ENCODE data around the gene NR3C2. TPM values are rescaled to one million over a fixed set of nuclear protein-coding genes. Genes with fewer than 3 reads are reported as not detected.

The NR3C2 gene
- total and polyA plus RNA-seq, 8 donors, result 2.0 to 36.4 (median 16.9) TPM

DNA sequence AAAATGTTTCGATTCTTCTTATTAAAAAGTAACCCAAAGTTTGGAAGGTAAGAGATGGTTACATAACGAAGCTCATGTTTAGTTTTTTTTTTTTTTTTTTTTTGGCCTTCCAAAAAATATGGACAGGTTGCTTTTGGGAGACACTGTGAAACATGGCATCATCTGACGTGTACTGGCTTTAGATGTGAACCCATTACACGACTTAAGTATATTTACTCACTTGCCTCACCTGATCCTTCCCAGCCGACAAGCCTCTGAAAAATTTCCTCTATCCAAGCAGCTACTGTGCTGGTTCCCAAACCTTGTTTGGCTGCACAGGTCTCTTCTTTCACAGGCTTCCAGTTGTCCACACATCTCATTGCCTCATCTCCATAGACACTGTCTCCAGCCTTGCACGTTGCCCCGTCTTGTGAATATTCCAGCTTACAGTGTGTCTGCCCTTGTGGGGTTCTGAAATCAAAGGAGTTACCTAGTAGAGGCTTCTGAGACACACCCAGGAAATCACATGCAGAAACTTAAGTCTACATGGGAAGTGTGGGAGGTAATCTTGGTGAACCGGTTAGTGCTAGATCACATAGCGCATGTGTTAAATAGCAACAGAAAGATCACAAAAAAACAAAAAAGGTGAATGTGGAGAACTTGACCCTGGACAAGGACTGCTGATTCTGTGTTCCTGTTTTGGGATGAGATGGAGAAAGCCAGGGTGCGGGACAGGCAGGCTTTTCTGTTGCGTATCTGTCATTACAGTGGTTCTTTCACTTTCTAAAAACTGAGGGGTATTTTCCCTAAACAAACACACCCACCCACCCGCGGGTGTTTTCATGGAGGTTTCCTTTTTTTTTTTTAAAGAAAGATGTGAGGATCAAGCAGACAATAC lies 381.7 kb downstream of the NR3C2 start:
- WGBS, 5 donors, result 51 to 69% (median 58%) methylated on average over 13 of the region's 13 CpGs
- H3K27me3 ChIP-seq, result no peaks in the 10 kb centered on the region
- H3K27ac ChIP-seq, result peak overlapping the region in 1 of 5 donors; percentile 30
- peak in 1 of 2 donors; percentile 87 for DNase-seq
- no peaks in the 10 kb centered on the region for H3K9me3 ChIP-seq
- H3K4me3 ChIP-seq, result no peak overlapping the region
- H3K4me1 ChIP-seq, result peaks cover 0 to 71% (median 25%) of the 10 kb centered on the region in 4 donors
- TF ChIP-seq POLR2AphosphoS5 (IDR thresholded peaks at IDR 0.05) (no peak), CTCF (IDR thresholded peaks at IDR 0.05) (no peak), POLR2A (IDR thresholded peaks at IDR 0.05) (no peak), EP300 (IDR thresholded peaks at IDR 0.05) (no peak)
- peaks cover 12 to 28% (median 25%) of the 10 kb centered on the region in 4 donors for H3K36me3 ChIP-seq
- intact Hi-C loops (cut with DNase I; ENCODE audit: low total_unique reads), result no loop called here

- no peaks in the 10 kb centered on the region for H3K27me3 ChIP-seq
- H3K4me3 ChIP-seq, result no peak overlapping the region
- 51 to 80% (median 63%) methylated on average over 10 of the region's 10 CpGs for WGBS, 5 donors
- intact Hi-C loops (cut with DNase I; ENCODE audit: low total_unique reads), result no loop called here
- peaks cover 0 to 66% (median 27%) of the 10 kb centered on the region in 4 donors for H3K4me1 ChIP-seq
- TF ChIP-seq EP300 (IDR thresholded peaks at IDR 0.05) (no peak), POLR2AphosphoS5 (IDR thresholded peaks at IDR 0.05) (no peak), POLR2A (IDR thresholded peaks at IDR 0.05) (no peak), CTCF (IDR thresholded peaks at IDR 0.05) (no peak)
- no peaks in the 10 kb centered on the region for H3K9me3 ChIP-seq
- H3K27ac ChIP-seq, result no peak overlapping the region
- DNase-seq, result peak in 1 of 2 donors; percentile 68
- H3K36me3 ChIP-seq, result peaks cover 10 to 26% (median 17%) of the 10 kb centered on the region in 4 donors
Observed at GRCh38 chr4:148059617-148060180, 382.5 kb downstream of the NR3C2 start.

- 84 to 91% (median 87%) methylated on average over 14 of the region's 14 CpGs for WGBS, 5 donors
- intact Hi-C loops (cut with DNase I; ENCODE audit: low total_unique reads), result no loop called here
- peaks cover 0 to 12% (median 2%) of the 10 kb centered on the region in 4 donors for H3K36me3 ChIP-seq
- H3K9me3 ChIP-seq, result no peaks in the 10 kb centered on the region
- H3K27ac ChIP-seq, result no peak overlapping the region
- H3K4me1 ChIP-seq, result peaks cover 0 to 76% (median 31%) of the 10 kb centered on the region in 4 donors
- H3K27me3 ChIP-seq, result no peaks in the 10 kb centered on the region
- DNase-seq, result no peak
- TF ChIP-seq POLR2AphosphoS5 (IDR thresholded peaks at IDR 0.05) (no peak), POLR2A (IDR thresholded peaks at IDR 0.05) (no peak), EP300 (IDR thresholded peaks at IDR 0.05) (no peak), CTCF (IDR thresholded peaks at IDR 0.05) (no peak)
- H3K4me3 ChIP-seq, result no peak overlapping the region
Observed at GRCh38 chr4:148057984-148058859, 384.0 kb downstream of the NR3C2 start.

DNA sequence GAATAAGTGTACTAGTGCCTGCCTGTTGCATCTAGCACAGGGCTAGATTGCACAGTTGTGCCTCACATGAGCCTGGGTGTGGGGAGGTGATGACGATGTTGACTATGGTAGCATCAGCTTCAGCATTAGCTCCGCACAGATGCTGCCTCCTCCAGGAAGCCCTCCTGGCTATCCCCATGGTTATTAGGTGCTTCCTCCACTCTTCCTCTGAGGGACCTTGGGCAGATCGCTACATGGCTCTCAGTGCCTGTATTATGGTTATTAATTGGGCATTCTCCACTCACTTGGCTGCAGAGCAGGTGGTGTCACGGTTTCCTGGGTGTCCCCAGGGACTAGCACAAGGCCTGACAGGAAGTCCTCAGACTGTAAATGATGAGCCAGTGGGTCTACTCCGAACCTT lies 384.7 kb downstream of the NR3C2 start:
- no peaks in the 10 kb centered on the region for H3K9me3 ChIP-seq
- DNase-seq, result no peak
- no peak overlapping the region for H3K4me3 ChIP-seq
- no peak overlapping the region for H3K27ac ChIP-seq
- H3K36me3 ChIP-seq, result peaks cover 0 to 7% (median 0%) of the 10 kb centered on the region in 4 donors
- intact Hi-C loops (cut with DNase I; ENCODE audit: low total_unique reads), result no loop called here
- TF ChIP-seq CTCF (IDR thresholded peaks at IDR 0.05) (no peak), POLR2AphosphoS5 (IDR thresholded peaks at IDR 0.05) (no peak), EP300 (IDR thresholded peaks at IDR 0.05) (no peak), POLR2A (IDR thresholded peaks at IDR 0.05) (no peak)
- 88 to 96% (median 93%) methylated on average over 5 of the region's 5 CpGs for WGBS, 5 donors
- no peaks in the 10 kb centered on the region for H3K27me3 ChIP-seq
- H3K4me1 ChIP-seq, result peaks cover 0 to 82% (median 37%) of the 10 kb centered on the region in 4 donors

Measured in stomach (tissue), 9 donors.